Measurements from ENCODE around the gene CCL27. TPM values are rescaled to one million over a fixed set of nuclear protein-coding genes. Genes with fewer than 3 reads are reported as not detected.

Gene CCL27
- total RNA-seq, 2 donors from 2014 or later = not detected

DNA sequence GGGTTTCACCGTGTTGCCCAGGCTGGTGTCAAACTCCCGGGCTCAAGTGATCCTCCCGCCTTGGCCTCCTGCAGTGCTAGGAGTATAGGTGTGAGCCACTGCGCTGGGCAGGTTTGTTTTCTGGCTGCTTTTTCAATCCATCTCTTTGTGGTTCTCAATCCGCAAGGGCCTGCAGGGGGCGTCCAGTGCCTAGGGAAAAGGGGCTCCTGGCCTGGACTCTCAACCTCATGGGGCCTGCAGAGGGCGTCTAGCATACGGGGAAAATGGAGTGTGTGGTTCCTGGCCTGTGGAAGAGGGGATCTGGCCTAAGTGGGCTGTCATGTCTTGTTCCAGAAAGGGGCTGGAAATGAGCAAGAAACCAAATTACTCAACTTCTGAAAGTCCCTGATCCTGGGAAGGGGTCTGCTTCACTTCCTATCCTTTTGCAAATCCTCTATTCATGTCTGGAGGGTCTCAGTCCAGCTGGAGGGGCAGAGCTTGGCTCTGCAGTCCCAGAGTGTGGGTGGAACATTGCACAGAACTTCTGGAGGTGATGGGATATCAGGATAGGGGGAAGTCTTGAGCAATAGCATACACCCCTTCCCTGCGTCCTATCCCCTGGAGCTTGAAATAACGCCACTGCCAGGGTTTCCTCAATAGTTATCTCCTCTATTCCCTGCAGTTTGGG, 12.7 kb upstream of the CCL27 start:
- DNase-seq = peak; percentile 76
- intact Hi-C loops (cut with DNase I) = no loop called here
- Histone ChIP-seq H3K4me3 (no peak overlapping the region), H3K27ac (no peak overlapping the region), H3K4me1 (no peaks in the 10 kb centered on the region), H3K9me3 (no peaks in the 10 kb centered on the region), H3K27me3 (no peaks in the 10 kb centered on the region), H3K9ac (ENCODE audit: low read depth in 2 of 2, low read length in 2 of 2) (peak overlapping the region in 1 of 2 donors; percentile 35), H3K36me3 (no peaks in the 10 kb centered on the region)
- peak; percentile 72 for TF ChIP-seq CTCF (IDR thresholded peaks at IDR 0.05)

DNA sequence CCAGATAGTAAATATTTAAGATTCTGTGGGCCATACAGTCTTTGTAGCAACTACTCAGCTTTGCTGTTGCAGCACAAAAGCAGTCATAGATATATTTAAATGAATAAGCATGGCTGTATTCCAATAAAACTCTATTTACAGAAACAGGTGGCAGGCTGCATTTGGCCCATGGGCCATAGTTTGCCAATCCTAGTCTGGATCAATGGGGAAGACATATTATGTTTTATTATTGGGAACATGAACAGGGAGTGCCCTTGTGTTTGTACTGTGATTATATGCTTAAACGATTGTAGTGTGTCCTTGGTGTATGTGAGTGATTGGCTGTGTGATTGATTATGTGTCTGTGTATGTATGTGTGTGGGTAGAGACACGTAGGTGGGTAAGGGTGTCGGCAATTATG, 12.0 kb upstream of the CCL27 start:
- no peak for DNase-seq
- Histone ChIP-seq H3K27ac (no peak overlapping the region), H3K27me3 (no peaks in the 10 kb centered on the region), H3K4me3 (no peak overlapping the region), H3K36me3 (no peaks in the 10 kb centered on the region), H3K4me1 (no peaks in the 10 kb centered on the region), H3K9me3 (no peaks in the 10 kb centered on the region), H3K9ac (ENCODE audit: low read depth in 2 of 2, low read length in 2 of 2) (no peak overlapping the region)
- intact Hi-C loops (cut with DNase I) = no loop called here
- TF ChIP-seq CTCF (IDR thresholded peaks at IDR 0.05) = no peak

- Histone ChIP-seq H3K9ac (ENCODE audit: low read depth in 2 of 2, low read length in 2 of 2) (no peak overlapping the region), H3K27ac (no peak overlapping the region), H3K27me3 (no peaks in the 10 kb centered on the region), H3K4me1 (no peaks in the 10 kb centered on the region), H3K9me3 (no peaks in the 10 kb centered on the region), H3K4me3 (no peak overlapping the region), H3K36me3 (no peaks in the 10 kb centered on the region)
- no peak for DNase-seq
- intact Hi-C loops (cut with DNase I) = no loop called here
- no peak for TF ChIP-seq CTCF (IDR thresholded peaks at IDR 0.05)
These were observed 8.8 kb upstream of the CCL27 start for GRCh38 chr9:34671307-34671706.

- DNase-seq = no peak
- no peaks in the 10 kb centered on the region for H3K36me3 ChIP-seq
- H3K27me3 ChIP-seq = no peaks in the 10 kb centered on the region
- no peak overlapping the region for H3K27ac ChIP-seq
- no peak overlapping the region for H3K4me3 ChIP-seq
- no peaks in the 10 kb centered on the region for H3K4me1 ChIP-seq
- no peak overlapping the region for H3K9ac ChIP-seq (ENCODE audit: low read depth in 2 of 2, low read length in 2 of 2)
- TF ChIP-seq CTCF (IDR thresholded peaks at IDR 0.05) = no peak
- intact Hi-C loops (cut with DNase I) = no loop called here
- no peaks in the 10 kb centered on the region for H3K9me3 ChIP-seq
These were observed 7.5 kb upstream of the CCL27 start for GRCh38 chr9:34669809-34670562.

- no peak for TF ChIP-seq CTCF (IDR thresholded peaks at IDR 0.05)
- intact Hi-C loops (cut with DNase I) = no loop called here
- H3K4me1 ChIP-seq = no peaks in the 10 kb centered on the region
These were observed 3.2 kb upstream of the CCL27 start for GRCh38 chr9:34665381-34666250.

More at GRCh38 chr9:34665381-34666250, 3.2 kb upstream of the CCL27 start:
- Histone ChIP-seq H3K9me3 (no peaks in the 10 kb centered on the region), H3K27me3 (no peaks in the 10 kb centered on the region), H3K4me3 (peak overlapping the region; percentile 70), H3K27ac (peak overlapping the region; percentile 96), H3K9ac (ENCODE audit: low read depth in 2 of 2, low read length in 2 of 2) (peak overlapping the region; percentile 84 to 94), H3K36me3 (no peaks in the 10 kb centered on the region)
- peak; percentile 98 for DNase-seq
